ENCODE results near the gene CPE. TPM values are rescaled to one million over a fixed set of nuclear protein-coding genes. Genes with fewer than 3 reads are reported as not detected.
A peak's percentile ranks its signal among the peaks of the same experiment; 100 is the strongest.

The CPE gene
- total RNA-seq, 1 donor from 2014 or later, result not detected

- H3K4me1 Mint-ChIP-seq, result no peaks in the 10 kb centered on the region
- no peaks in the 10 kb centered on the region for H3K36me3 Mint-ChIP-seq (ENCODE audit: low read depth)
- no peak overlapping the region for H3K27ac Mint-ChIP-seq
- DNase-seq (no peak), ATAC-seq (ENCODE audit: low read depth) (no peak)
- ChIA-PET POLR2A (no interaction called here), CTCF (interaction anchor here (0.9 to 1.4 kb wide), 7 partner anchors 10 to 554 kb away, joined by 3 to 6 read pairs (median 3); no protein-coding TSS in a partner anchor)
- H3K9me3 Mint-ChIP-seq, result no peaks in the 10 kb centered on the region
- intact Hi-C loops (cut with micrococcal nuclease), result no loop called here
- H3K27me3 Mint-ChIP-seq, result peaks cover 6% of the 10 kb centered on the region
- H3K4me3 Mint-ChIP-seq, result no peak overlapping the region
- TF ChIP-seq, protein P1, sequence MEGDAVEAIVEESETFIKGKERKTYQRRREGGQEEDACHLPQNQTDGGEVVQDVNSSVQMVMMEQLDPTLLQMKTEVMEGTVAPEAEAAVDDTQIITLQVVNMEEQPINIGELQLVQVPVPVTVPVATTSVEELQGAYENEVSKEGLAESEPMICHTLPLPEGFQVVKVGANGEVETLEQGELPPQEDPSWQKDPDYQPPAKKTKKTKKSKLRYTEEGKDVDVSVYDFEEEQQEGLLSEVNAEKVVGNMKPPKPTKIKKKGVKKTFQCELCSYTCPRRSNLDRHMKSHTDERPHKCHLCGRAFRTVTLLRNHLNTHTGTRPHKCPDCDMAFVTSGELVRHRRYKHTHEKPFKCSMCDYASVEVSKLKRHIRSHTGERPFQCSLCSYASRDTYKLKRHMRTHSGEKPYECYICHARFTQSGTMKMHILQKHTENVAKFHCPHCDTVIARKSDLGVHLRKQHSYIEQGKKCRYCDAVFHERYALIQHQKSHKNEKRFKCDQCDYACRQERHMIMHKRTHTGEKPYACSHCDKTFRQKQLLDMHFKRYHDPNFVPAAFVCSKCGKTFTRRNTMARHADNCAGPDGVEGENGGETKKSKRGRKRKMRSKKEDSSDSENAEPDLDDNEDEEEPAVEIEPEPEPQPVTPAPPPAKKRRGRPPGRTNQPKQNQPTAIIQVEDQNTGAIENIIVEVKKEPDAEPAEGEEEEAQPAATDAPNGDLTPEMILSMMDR (IDR thresholded peaks at IDR 0.05), result peak; percentile 97
Measured at GRCh38 chr4:165537028-165537648, 158.3 kb downstream of the CPE start.

DNA sequence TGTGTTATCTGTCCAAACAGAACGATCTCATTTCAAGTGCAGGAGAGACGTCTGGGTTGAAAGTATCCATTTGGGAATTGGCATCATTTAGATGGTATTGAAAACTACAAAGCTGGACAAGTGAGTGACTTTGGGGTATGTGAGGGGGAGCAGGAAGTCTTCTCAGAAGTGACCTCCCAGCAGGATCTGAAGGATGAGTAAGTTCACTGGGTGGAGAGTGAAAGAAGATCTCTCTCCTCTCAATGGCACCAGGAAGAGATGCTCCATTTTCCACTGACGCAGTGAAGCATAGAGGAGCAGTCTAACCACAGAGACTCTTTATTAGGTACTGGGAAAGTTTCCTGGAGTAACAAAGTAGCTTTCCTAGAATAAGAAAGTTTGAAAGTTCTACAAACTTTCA, 161.0 kb downstream of the CPE start:
- DNase-seq, result no peak
- ChIA-PET POLR2A (no interaction called here), CTCF (interaction anchor here (0.7 kb wide), 1 partner anchor 11 kb away, joined by 3 read pairs; no protein-coding TSS in a partner anchor)
- TF ChIP-seq, protein P1 (IDR thresholded peaks at IDR 0.05), result no peak
- H3K4me1 Mint-ChIP-seq, result no peaks in the 10 kb centered on the region
- H3K4me3 Mint-ChIP-seq, result no peak overlapping the region
- H3K27ac Mint-ChIP-seq, result no peak overlapping the region
- no peaks in the 10 kb centered on the region for H3K9me3 Mint-ChIP-seq
- intact Hi-C loops (cut with micrococcal nuclease), result no loop called here
- peaks cover 3% of the 10 kb centered on the region for H3K27me3 Mint-ChIP-seq
- H3K36me3 Mint-ChIP-seq (ENCODE audit: low read depth), result no peaks in the 10 kb centered on the region
- ATAC-seq (ENCODE audit: low read depth), result no peak

GRCh38 chr4:165540206-165540830, 161.5 kb downstream of the CPE start:
- peaks cover 3% of the 10 kb centered on the region for H3K27me3 Mint-ChIP-seq
- intact Hi-C loops (cut with micrococcal nuclease), result no loop called here
- H3K4me3 Mint-ChIP-seq, result no peak overlapping the region
- ChIA-PET POLR2A (no interaction called here), CTCF (interaction anchor here (0.7 kb wide), 1 partner anchor 11 kb away, joined by 3 read pairs; no protein-coding TSS in a partner anchor)
- no peak overlapping the region for H3K27ac Mint-ChIP-seq
- DNase-seq, result no peak
- no peaks in the 10 kb centered on the region for H3K9me3 Mint-ChIP-seq
- TF ChIP-seq, protein P1 (IDR thresholded peaks at IDR 0.05), result no peak
- no peaks in the 10 kb centered on the region for H3K36me3 Mint-ChIP-seq (ENCODE audit: low read depth)
- ATAC-seq (ENCODE audit: low read depth), result no peak
- no peaks in the 10 kb centered on the region for H3K4me1 Mint-ChIP-seq

- POLR2A ChIA-PET, result no interaction called here
- CTCF ChIA-PET, result no interaction called here
- Mint-ChIP-seq H3K4me3 (no peak overlapping the region), H3K27me3 (peaks cover 2% of the 10 kb centered on the region), H3K9me3 (no peaks in the 10 kb centered on the region), H3K36me3 (ENCODE audit: low read depth) (no peaks in the 10 kb centered on the region), H3K4me1 (no peaks in the 10 kb centered on the region), H3K27ac (no peak overlapping the region)
- no peak for ATAC-seq (ENCODE audit: low read depth)
- intact Hi-C loops (cut with micrococcal nuclease), result no loop called here
- TF ChIP-seq, protein P1 (IDR thresholded peaks at IDR 0.05), result no peak
- DNase-seq, result no peak
Measured at GRCh38 chr4:165541851-165542459, 163.1 kb downstream of the CPE start.

DNA sequence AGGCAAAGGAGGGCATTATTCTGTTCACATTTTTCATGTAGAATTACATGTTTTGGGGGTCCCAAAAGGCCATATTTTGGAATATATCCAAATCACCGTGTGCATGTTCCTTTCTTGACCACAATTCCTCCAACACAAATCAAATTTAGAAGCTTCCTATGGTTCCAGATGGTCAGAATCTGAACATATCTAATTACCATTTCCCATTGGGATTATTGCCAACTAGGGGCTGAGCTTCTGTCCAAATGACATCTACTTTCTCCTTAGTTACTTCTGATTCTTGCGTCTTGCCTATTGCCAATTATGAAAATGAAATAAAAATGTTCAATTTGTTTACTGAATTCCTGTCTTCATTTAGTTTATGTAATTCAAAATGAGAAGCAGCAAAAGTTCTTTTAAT, 163.7 kb downstream of the CPE start:
- no peaks in the 10 kb centered on the region for H3K36me3 Mint-ChIP-seq (ENCODE audit: low read depth)
- DNase-seq (no peak), ATAC-seq (ENCODE audit: low read depth) (no peak)
- intact Hi-C loops (cut with micrococcal nuclease), result no loop called here
- peaks cover 2% of the 10 kb centered on the region for H3K27me3 Mint-ChIP-seq
- ChIA-PET POLR2A (no interaction called here), CTCF (no interaction called here)
- no peak overlapping the region for H3K4me3 Mint-ChIP-seq
- H3K9me3 Mint-ChIP-seq, result no peaks in the 10 kb centered on the region
- TF ChIP-seq, protein P1 (IDR thresholded peaks at IDR 0.05), result no peak
- no peak overlapping the region for H3K27ac Mint-ChIP-seq
- peaks cover 4% of the 10 kb centered on the region for H3K4me1 Mint-ChIP-seq
